RWPE2 (cell line): ENCODE data around the gene ST3GAL5.

ENCODE experiments used
- ATAC-seq: fragments of 200-7000 bp; cut with Tn5 transposase; 3 replicates; pipeline ENCODE4 v1.9.1; 2021; ENCODE audit warnings: low read depth
- DNase-seq: peaks from one replicate; pipeline ENCODE4 v3.0.0-alpha.2; 2020; ENCODE audit warnings: low spot score
- H3K27ac ChIP-seq: fragments of 450-650 bp; 2 replicates; pipeline ENCODE4 v1.5.1; 2017; ENCODE audit warnings: mild to moderate bottlenecking; ENCODE audit not compliant: poor library complexity, severe bottlenecking
- H3K27me3 ChIP-seq: fragments of 250-450 bp; sonication (Bioruptor Pico); 2 replicates; pipeline ENCODE4 v1.5.1; 2021; ENCODE audit warnings: mild to moderate bottlenecking, moderate library complexity; ENCODE audit not compliant: insufficient read depth, poor library complexity, severe bottlenecking
- H3K36me3 ChIP-seq: fragments of 250-450 bp; sonication (Bioruptor Pico); 2 replicates; pipeline ENCODE4 v1.5.1; 2020; ENCODE audit warnings: low read depth, mild to moderate bottlenecking, moderate library complexity
- H3K4me1 ChIP-seq: fragments of 250-450 bp; sonication (Bioruptor Pico); 2 replicates; pipeline ENCODE4 v1.5.1; 2021; ENCODE audit warnings: mild to moderate bottlenecking, moderate library complexity; ENCODE audit not compliant: insufficient read depth, poor library complexity, severe bottlenecking
- H3K4me3 ChIP-seq: fragments of 250-450 bp; sonication (Bioruptor Pico); 2 replicates; pipeline ENCODE4 v1.5.1; 2021; ENCODE audit warnings: mild to moderate bottlenecking, moderate library complexity; ENCODE audit not compliant: severe bottlenecking
- H3K9me3 ChIP-seq: fragments of 250-450 bp; sonication (Bioruptor Pico); 2 replicates; pipeline ENCODE4 v1.5.1; 2021; ENCODE audit warnings: mild to moderate bottlenecking, moderate library complexity; ENCODE audit not compliant: severe bottlenecking
- TF ChIP-seq, protein P1 (sequence below): fragments of 450-650 bp; IDR thresholded peaks from one replicate; pipeline ENCODE4 v1.5.1; 2017; ENCODE audit warnings: mild to moderate bottlenecking, moderate library complexity; ENCODE audit not compliant: poor library complexity, severe bottlenecking

ST3GAL5 gene

DNA sequence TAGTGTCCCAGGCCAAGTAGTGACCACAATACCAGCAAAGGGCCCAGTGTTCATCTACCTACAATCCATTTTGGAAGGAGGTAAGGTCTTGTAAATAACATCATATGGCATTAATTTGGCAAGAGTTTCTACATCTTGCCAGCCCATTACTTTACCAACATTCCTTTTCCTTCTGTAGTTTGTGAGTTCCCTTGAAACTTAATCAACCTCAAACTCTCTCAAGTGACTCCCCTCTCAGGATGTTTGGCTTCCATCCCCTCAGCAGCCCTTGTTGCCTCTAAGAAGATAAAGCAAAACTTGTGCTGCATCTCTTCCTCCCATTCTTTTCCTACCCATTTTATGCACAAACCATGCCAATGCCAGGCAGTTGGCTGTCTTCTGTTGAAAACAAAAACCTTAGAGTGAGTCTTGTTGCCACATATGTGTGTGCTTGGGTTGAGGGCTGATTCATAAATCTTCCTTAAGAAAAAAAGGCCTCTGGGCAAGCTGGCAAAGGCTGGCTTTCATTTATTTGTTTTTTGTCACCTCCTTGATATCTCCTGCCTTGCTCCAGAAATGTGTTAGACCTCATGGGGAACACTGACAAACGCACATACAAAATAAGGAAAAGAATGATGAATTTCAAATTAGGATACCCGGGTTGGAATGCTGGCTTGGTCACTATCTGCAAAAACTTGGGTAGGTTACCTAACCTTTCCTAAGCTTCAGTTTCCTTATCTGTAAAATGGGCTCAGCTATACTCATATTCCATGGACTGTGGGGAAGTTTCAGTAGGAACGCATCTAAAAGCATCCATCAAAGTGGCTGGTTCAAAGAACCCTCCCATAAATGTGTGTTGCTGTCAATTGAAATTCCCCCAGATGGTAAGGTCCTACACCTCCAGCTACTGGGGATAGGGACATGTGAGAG is 29.4 kb upstream of the ST3GAL5 start:
- DNase-seq, result no peak

DNA sequence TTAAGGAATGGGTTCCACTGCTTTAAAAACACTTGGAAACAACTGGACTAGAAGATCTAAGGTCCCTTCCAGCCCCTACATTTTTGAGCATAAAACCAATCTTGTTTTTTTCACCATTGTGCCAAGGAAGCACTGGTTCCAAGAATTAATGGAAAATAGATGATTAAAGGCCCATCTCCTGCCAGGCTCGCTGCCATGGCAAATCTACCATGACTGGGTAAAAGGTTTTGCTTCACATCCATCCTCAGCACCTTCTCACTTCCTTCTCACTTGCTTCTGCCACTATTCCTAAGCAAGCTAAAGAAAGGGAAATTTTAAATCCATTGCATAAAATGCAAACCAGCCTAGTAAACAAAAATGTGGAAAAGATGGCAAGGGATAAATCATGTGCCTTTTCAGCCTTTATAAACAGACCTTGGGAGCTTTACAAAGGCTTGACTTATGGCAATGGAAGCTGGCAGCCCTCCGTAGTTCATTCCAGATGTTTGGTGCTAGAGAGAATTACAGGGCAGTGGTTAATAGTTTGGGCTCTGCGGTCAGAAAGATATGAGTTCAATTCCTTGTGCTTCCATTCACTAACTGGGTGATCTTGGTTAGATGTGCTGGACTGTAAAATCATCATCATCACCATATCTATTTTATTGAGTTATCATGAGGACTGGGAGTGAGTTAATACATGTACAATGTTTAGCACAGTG is 27.0 kb upstream of the ST3GAL5 start:
- Histone ChIP-seq H3K27me3 (no peaks in the 10 kb centered on the region), H3K27ac (no peak overlapping the region), H3K4me1 (peaks cover 23% of the 10 kb centered on the region), H3K36me3 (no peaks in the 10 kb centered on the region), H3K9me3 (no peaks in the 10 kb centered on the region), H3K4me3 (no peak overlapping the region)
- ATAC-seq (no peak), DNase-seq (no peak)
- TF ChIP-seq, protein P1, sequence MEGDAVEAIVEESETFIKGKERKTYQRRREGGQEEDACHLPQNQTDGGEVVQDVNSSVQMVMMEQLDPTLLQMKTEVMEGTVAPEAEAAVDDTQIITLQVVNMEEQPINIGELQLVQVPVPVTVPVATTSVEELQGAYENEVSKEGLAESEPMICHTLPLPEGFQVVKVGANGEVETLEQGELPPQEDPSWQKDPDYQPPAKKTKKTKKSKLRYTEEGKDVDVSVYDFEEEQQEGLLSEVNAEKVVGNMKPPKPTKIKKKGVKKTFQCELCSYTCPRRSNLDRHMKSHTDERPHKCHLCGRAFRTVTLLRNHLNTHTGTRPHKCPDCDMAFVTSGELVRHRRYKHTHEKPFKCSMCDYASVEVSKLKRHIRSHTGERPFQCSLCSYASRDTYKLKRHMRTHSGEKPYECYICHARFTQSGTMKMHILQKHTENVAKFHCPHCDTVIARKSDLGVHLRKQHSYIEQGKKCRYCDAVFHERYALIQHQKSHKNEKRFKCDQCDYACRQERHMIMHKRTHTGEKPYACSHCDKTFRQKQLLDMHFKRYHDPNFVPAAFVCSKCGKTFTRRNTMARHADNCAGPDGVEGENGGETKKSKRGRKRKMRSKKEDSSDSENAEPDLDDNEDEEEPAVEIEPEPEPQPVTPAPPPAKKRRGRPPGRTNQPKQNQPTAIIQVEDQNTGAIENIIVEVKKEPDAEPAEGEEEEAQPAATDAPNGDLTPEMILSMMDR, result no peak

More for the DNA sequence above, 29.4 kb upstream of the ST3GAL5 start:
- no peaks in the 10 kb centered on the region for H3K27me3 ChIP-seq
- no peaks in the 10 kb centered on the region for H3K9me3 ChIP-seq
- H3K27ac ChIP-seq, result no peak overlapping the region
- TF ChIP-seq, protein P1, result no peak
- ATAC-seq, result peak; percentile 59
- peaks cover 5% of the 10 kb centered on the region for H3K4me1 ChIP-seq
- H3K36me3 ChIP-seq, result no peaks in the 10 kb centered on the region
- H3K4me3 ChIP-seq, result no peak overlapping the region

DNA sequence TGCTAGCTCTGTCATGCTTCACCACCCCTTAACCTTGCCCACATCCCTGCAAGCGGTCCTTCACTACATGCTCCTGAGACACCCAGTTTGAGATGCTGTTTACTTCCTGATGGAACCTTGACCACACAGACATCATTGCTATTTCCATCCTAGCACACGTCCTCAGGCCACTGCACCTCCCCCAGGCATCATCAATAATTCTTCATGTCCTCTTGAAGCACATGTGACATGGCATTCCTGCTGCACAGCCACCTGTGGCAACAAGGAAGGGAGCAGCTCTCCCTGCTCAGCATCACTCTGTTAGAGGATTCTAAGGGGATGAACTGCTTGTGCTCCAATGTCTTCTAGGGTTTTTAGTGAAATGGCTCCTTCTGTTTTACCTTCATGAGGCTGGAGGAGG is 26.1 kb upstream of the ST3GAL5 start:
- no peaks in the 10 kb centered on the region for H3K36me3 ChIP-seq

DNA sequence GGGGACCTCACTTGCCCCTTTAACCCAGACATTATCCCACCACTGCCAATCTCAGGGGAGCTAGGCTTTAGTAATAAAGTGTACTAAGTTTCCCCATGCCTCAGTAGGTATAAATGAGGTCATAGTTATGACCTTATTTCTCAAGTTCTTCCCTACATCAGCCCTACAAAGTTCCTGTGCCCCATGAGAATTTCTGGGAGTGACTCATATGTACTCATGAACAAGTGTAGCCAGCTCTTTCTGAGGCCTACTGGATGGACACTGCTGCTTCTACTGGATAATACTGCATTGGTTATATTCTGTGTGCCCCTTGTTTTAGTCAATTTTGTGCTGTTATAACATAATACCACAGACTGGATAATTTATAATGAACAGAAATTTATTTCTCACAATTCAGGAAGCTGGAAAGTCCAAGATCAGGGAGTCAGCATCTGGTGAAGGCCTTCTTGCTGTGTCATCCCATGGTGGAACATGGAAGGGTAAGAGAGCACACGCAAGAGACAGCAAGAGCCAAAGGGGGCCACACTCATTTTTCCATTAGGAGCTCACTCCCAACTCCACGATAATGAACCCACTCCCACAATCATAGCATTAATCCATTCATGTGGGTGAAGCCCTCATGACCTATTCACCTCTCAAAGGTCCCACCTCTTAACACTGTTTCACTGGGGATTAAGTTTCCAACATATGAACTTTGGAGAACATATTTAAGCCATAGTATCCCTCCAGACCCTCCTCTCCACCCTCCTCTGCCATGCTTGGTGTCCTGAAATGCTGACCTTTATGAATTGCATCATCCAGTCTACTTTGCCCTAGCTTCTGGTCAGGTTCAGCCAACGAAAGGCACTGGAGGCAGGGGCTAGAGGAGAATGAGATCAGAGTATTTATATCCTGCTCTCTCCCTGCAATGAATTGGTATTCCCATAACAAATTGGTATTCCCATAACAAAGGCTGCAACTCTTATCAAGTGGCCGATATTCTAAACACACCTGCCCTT is 25.4 kb upstream of the ST3GAL5 start:
- Histone ChIP-seq H3K27ac (peak overlapping the region; percentile 93), H3K36me3 (no peaks in the 10 kb centered on the region), H3K4me1 (peaks cover 23% of the 10 kb centered on the region), H3K9me3 (no peaks in the 10 kb centered on the region), H3K4me3 (no peak overlapping the region), H3K27me3 (no peaks in the 10 kb centered on the region)
- TF ChIP-seq, protein P1, result no peak
- peak; percentile 18; the same call in 1 of the 3 replicates for ATAC-seq
- no peak for DNase-seq

More for the DNA sequence above, 26.1 kb upstream of the ST3GAL5 start:
- Histone ChIP-seq H3K27me3 (no peaks in the 10 kb centered on the region), H3K4me1 (peaks cover 23% of the 10 kb centered on the region), H3K4me3 (no peak overlapping the region), H3K27ac (no peak overlapping the region), H3K9me3 (no peaks in the 10 kb centered on the region)
- DNase-seq (no peak), ATAC-seq (no peak)
- TF ChIP-seq, protein P1, result no peak
